HL-60 (cell line): ENCODE results near the gene AKAP6.

Source experiments
- GABPA ChIP-seq: IDR thresholded peaks from 2 replicates; pipeline ENCODE4 v1.6.1; 2012; ENCODE audit warnings: low read depth
- POLR2AphosphoS5 ChIP-seq: IDR thresholded peaks from 2 replicates; pipeline ENCODE4 v1.6.1; 2012; ENCODE audit warnings: low read depth
- TF ChIP-seq, protein P1 (sequence below): IDR thresholded peaks from one replicate; pipeline ENCODE4 v1.5.1; 2011; ENCODE audit warnings: low read length, control low read depth, inconsistent platforms; ENCODE audit not compliant: insufficient read depth
- TF ChIP-seq, protein P2 (sequence below): IDR thresholded peaks from 2 replicates; pipeline ENCODE4 v1.6.1; 2012; ENCODE audit warnings: low read depth; ENCODE audit not compliant: insufficient replicate concordance

DNA sequence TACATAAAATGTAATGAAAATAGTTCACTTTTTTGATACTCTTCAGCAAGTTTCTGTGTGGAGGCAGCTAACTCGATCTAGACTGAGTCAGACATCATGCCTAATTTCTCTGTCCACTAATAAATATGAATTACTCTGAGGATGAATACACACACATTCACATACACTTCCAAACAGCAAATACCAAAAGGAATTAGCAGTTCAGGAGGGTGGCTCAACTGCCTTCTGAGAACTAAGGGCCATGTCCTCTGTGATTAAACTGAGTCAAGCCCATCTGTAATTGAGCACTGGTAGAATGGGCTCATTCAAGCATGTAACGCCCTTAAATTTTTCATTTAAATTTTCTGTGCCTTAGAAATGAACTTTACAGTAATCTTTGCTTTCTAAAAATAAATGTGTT, 242.5 kb downstream of the AKAP6 start:
- TF ChIP-seq, protein P1, sequence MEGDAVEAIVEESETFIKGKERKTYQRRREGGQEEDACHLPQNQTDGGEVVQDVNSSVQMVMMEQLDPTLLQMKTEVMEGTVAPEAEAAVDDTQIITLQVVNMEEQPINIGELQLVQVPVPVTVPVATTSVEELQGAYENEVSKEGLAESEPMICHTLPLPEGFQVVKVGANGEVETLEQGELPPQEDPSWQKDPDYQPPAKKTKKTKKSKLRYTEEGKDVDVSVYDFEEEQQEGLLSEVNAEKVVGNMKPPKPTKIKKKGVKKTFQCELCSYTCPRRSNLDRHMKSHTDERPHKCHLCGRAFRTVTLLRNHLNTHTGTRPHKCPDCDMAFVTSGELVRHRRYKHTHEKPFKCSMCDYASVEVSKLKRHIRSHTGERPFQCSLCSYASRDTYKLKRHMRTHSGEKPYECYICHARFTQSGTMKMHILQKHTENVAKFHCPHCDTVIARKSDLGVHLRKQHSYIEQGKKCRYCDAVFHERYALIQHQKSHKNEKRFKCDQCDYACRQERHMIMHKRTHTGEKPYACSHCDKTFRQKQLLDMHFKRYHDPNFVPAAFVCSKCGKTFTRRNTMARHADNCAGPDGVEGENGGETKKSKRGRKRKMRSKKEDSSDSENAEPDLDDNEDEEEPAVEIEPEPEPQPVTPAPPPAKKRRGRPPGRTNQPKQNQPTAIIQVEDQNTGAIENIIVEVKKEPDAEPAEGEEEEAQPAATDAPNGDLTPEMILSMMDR = no peak
- TF ChIP-seq POLR2AphosphoS5 = no peak
- no peak for TF ChIP-seq GABPA
- TF ChIP-seq, protein P2, sequence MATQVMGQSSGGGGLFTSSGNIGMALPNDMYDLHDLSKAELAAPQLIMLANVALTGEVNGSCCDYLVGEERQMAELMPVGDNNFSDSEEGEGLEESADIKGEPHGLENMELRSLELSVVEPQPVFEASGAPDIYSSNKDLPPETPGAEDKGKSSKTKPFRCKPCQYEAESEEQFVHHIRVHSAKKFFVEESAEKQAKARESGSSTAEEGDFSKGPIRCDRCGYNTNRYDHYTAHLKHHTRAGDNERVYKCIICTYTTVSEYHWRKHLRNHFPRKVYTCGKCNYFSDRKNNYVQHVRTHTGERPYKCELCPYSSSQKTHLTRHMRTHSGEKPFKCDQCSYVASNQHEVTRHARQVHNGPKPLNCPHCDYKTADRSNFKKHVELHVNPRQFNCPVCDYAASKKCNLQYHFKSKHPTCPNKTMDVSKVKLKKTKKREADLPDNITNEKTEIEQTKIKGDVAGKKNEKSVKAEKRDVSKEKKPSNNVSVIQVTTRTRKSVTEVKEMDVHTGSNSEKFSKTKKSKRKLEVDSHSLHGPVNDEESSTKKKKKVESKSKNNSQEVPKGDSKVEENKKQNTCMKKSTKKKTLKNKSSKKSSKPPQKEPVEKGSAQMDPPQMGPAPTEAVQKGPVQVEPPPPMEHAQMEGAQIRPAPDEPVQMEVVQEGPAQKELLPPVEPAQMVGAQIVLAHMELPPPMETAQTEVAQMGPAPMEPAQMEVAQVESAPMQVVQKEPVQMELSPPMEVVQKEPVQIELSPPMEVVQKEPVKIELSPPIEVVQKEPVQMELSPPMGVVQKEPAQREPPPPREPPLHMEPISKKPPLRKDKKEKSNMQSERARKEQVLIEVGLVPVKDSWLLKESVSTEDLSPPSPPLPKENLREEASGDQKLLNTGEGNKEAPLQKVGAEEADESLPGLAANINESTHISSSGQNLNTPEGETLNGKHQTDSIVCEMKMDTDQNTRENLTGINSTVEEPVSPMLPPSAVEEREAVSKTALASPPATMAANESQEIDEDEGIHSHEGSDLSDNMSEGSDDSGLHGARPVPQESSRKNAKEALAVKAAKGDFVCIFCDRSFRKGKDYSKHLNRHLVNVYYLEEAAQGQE = no peak
